Measurements from ENCODE around the gene ABHD16A.

ABHD16A gene

GRCh38 chr6:31730631-31731086, 27.5 kb upstream of the ABHD16A start:
- DNase-seq, result no peak

- DNase-seq, result peak; percentile 70
These were observed 27.0 kb upstream of the ABHD16A start for GRCh38 chr6:31729979-31730630.

GRCh38 chr6:31729515-31729978, 26.4 kb upstream of the ABHD16A start:
- peak; percentile 82 for DNase-seq

GRCh38 chr6:31728767-31729514, 25.8 kb upstream of the ABHD16A start, which contains the start of gene DDAH2:
DDAH2 (minus strand) TSS chr6:31729299; CDS start chr6:31729161, 138 bp downstream.
- DNase-seq, result no peak

GRCh38 chr6:31727717-31728671, 24.9 kb upstream of the ABHD16A start:
- no peak for DNase-seq

GRCh38 chr6:31727034-31727716, 24.1 kb upstream of the ABHD16A start:
- DNase-seq, result no peak

- no peak for DNase-seq
These were observed 22.6 kb upstream of the ABHD16A start for GRCh38 chr6:31725502-31726350.

GRCh38 chr6:31723980-31724691, 21.0 kb upstream of the ABHD16A start:
- DNase-seq, result no peak

- no peak for DNase-seq
These were observed 20.3 kb upstream of the ABHD16A start, which contains the start of gene MPIG6B for GRCh38 chr6:31723245-31723979. MPIG6B (plus strand) TSS chr6:31723373; CDS start chr6:31723384, 11 bp downstream.

GRCh38 chr6:31722173-31722572, 19.0 kb upstream of the ABHD16A start:
- DNase-seq, result no peak

GRCh38 chr6:31721351-31722020, 18.4 kb upstream of the ABHD16A start, which contains the start of gene LY6G6C:
LY6G6C (minus strand) TSS chr6:31721746; CDS start chr6:31721679, 67 bp downstream.
- no peak for DNase-seq

- no peak for DNase-seq
These were observed 17.2 kb upstream of the ABHD16A start for GRCh38 chr6:31720196-31720770.

GRCh38 chr6:31719001-31719400, 15.9 kb upstream of the ABHD16A start:
- DNase-seq, result no peak

- DNase-seq, result peak; percentile 23
These were observed 15.1 kb upstream of the ABHD16A start for GRCh38 chr6:31718265-31718664.

GRCh38 chr6:31717499-31718222, 14.5 kb upstream of the ABHD16A start:
- DNase-seq, result no peak

- no peak for DNase-seq
These were observed 12.2 kb upstream of the ABHD16A start, which contains the start of gene LY6G6D for GRCh38 chr6:31715022-31715958. LY6G6D (plus strand) TSS chr6:31715348; CDS start chr6:31715356, 8 bp downstream.
